ENCODE results near the gene TNS3.

TNS3 gene

GRCh38 chr7:47239931-47240421, 341.9 kb downstream of the TNS3 start:
- in situ Hi-C loops (cut with MboI; ENCODE audit: low pct_unique_long_range_greater_than_20kb, low sequenced_read_pairs, unreplicated experiment) = no loop called here
- no peak for TF ChIP-seq CTCF (IDR thresholded peaks at IDR 0.05; ENCODE audit: extremely low read depth, insufficient read depth, missing control alignments)
- no peak for DNase-seq (ENCODE audit: low spot score)

- in situ Hi-C loops (cut with MboI; ENCODE audit: low pct_unique_long_range_greater_than_20kb, low sequenced_read_pairs, unreplicated experiment) = no loop called here
- DNase-seq (ENCODE audit: low spot score) = no peak
- TF ChIP-seq CTCF (IDR thresholded peaks at IDR 0.05; ENCODE audit: extremely low read depth, insufficient read depth, missing control alignments) = no peak
Measured at GRCh38 chr7:47239034-47239433, 342.9 kb downstream of the TNS3 start.

GRCh38 chr7:47236480-47237129, 345.3 kb downstream of the TNS3 start:
- in situ Hi-C loops (cut with MboI; ENCODE audit: low pct_unique_long_range_greater_than_20kb, low sequenced_read_pairs, unreplicated experiment) = no loop called here
- TF ChIP-seq CTCF (IDR thresholded peaks at IDR 0.05; ENCODE audit: extremely low read depth, insufficient read depth, missing control alignments) = no peak
- DNase-seq (ENCODE audit: low spot score) = no peak

GRCh38 chr7:47233996-47234395, 347.9 kb downstream of the TNS3 start:
- in situ Hi-C loops (cut with MboI; ENCODE audit: low pct_unique_long_range_greater_than_20kb, low sequenced_read_pairs, unreplicated experiment) = no loop called here
- TF ChIP-seq CTCF (IDR thresholded peaks at IDR 0.05; ENCODE audit: extremely low read depth, insufficient read depth, missing control alignments) = no peak
- DNase-seq (ENCODE audit: low spot score) = no peak

- no peak for TF ChIP-seq CTCF (IDR thresholded peaks at IDR 0.05; ENCODE audit: extremely low read depth, insufficient read depth, missing control alignments)
- DNase-seq (ENCODE audit: low spot score) = no peak
- in situ Hi-C loops (cut with MboI; ENCODE audit: low pct_unique_long_range_greater_than_20kb, low sequenced_read_pairs, unreplicated experiment) = no loop called here
Measured at GRCh38 chr7:47232751-47233412, 349.0 kb downstream of the TNS3 start.

- no peak for TF ChIP-seq CTCF (IDR thresholded peaks at IDR 0.05; ENCODE audit: extremely low read depth, insufficient read depth, missing control alignments)
- no peak for DNase-seq (ENCODE audit: low spot score)
- in situ Hi-C loops (cut with MboI; ENCODE audit: low pct_unique_long_range_greater_than_20kb, low sequenced_read_pairs, unreplicated experiment) = no loop called here
Measured at GRCh38 chr7:47231627-47232026, 350.3 kb downstream of the TNS3 start.
